OCI-LY7 (cell line): Measurements from ENCODE around the gene AKIRIN2. TPM values are rescaled to one million over a fixed set of nuclear protein-coding genes. Genes with fewer than 3 reads are reported as not detected.

Experiments used
- BruUV-seq: library from RNA; stranded (reverse); fragments of 400-500 nt; replicated peaks from 2 replicates; lab custom pipeline; 2021; lab: Mats Ljungman, UMichigan
- CTCF ChIA-PET: fragments of 300-600 bp; sonication (Branson Sonifier 250); formaldehyde crosslinking; loops from one replicate; lab custom pipeline; 2022; ENCODE audit warnings: antibody characterized with exemption; ENCODE audit not compliant: unreplicated experiment; lab: Charles Lee
- POLR2A ChIA-PET: fragments of 300-600 bp; sonication (Branson Sonifier 250); formaldehyde crosslinking; loops from one replicate; lab custom pipeline; 2022; ENCODE audit warnings: antibody characterized with exemption; lab: Charles Lee
- DNase-seq: peaks from one replicate; pipeline ENCODE4 v3.0.0-alpha.2; 2015; ENCODE audit warnings: low spot score
- H2AFZ ChIP-seq: fragments of 200-600 bp; sonication (generic), shearing (Covaris generic); 2 replicates; pipeline ENCODE4 v1.6.1; 2014; ENCODE audit warnings: mild to moderate bottlenecking, antibody characterized with exemption, low read length, moderate library complexity
- H3K27ac ChIP-seq: fragments of 200-600 bp; sonication (generic); 2 replicates; pipeline ENCODE4 v1.5.1; 2014; ENCODE audit warnings: mixed run types, low read depth, mild to moderate bottlenecking, moderate library complexity, low read length, inconsistent platforms; ENCODE audit not compliant: poor library complexity, severe bottlenecking
- H3K36me3 ChIP-seq: fragments of 200-600 bp; sonication (generic); 2 replicates; pipeline ENCODE4 v1.6.1; 2014; ENCODE audit warnings: mild to moderate bottlenecking, antibody characterized with exemption, low read length, moderate library complexity, mixed read lengths; ENCODE audit not compliant: insufficient read depth
- H3K4me1 ChIP-seq: fragments of 200-600 bp; sonication (generic); 2 replicates; pipeline ENCODE4 v1.5.1; 2014; ENCODE audit warnings: mild to moderate bottlenecking, low read length; ENCODE audit not compliant: insufficient read depth, poor library complexity, severe bottlenecking
- H3K4me2 ChIP-seq: fragments of 200-600 bp; sonication (generic); 2 replicates; pipeline ENCODE4 v1.6.1; 2014; ENCODE audit warnings: mild to moderate bottlenecking, low read length
- H3K4me3 ChIP-seq: fragments of 200-600 bp; sonication (generic); 2 replicates; pipeline ENCODE4 v1.5.1; 2014; ENCODE audit warnings: mild to moderate bottlenecking, low read depth, low read length; ENCODE audit not compliant: poor library complexity, severe bottlenecking
- H3K79me2 ChIP-seq: fragments of 200-600 bp; sonication (generic); 2 replicates; pipeline ENCODE4 v1.6.1; 2016; ENCODE audit warnings: low read depth, mild to moderate bottlenecking, low read length, moderate library complexity, mixed read lengths; ENCODE audit not compliant: insufficient read depth
- H3K9me2 ChIP-seq: fragments of 200-600 bp; sonication (generic); 2 replicates; pipeline ENCODE4 v1.6.1; 2016; ENCODE audit warnings: mild to moderate bottlenecking, low read length, mixed read lengths; ENCODE audit not compliant: insufficient read depth
- H3K9me3 ChIP-seq: fragments of 200-600 bp; sonication (generic); 2 replicates; pipeline ENCODE4 v1.6.1; 2014; ENCODE audit warnings: mild to moderate bottlenecking, mixed run types, low read length, mixed read lengths
- H4K20me1 ChIP-seq: fragments of 200-600 bp; sonication (generic); 2 replicates; pipeline ENCODE4 v1.6.1; 2014; ENCODE audit warnings: mild to moderate bottlenecking, antibody characterized with exemption, low read length, moderate library complexity, mixed read lengths; ENCODE audit not compliant: insufficient read depth
- EZH2phosphoT487 ChIP-seq: fragments of 200-600 bp; sonication (generic); IDR thresholded peaks from 2 replicates; pipeline ENCODE4 v1.6.1; 2018; ENCODE audit warnings: low read depth, borderline replicate concordance, mild to moderate bottlenecking, mixed run types, antibody characterized with exemption, low read length, moderate library complexity, mixed read lengths
- intact Hi-C: fragments of 100-400 bp; cut with micrococcal nuclease; formaldehyde crosslinking; loops from one replicate; pipeline ENCODE4 v1.10.0; 2022; ENCODE audit not compliant: unreplicated experiment
- total RNA-seq, 2 experiments: library from RNA; depleted of rRNA in 1 of 2; stranded (reverse); fragments of >200 nt in 1 of 2; shearing (Covaris generic) in 1 of 2; gene quantifications; 2 replicates each; pipeline ENCODE4 v1.2.3, GENCODE V29; 2014 to 2022
- TF ChIP-seq, protein P1 (sequence below): fragments of 200-600 bp; sonication (generic); conservative IDR thresholded peaks from 2 replicates; pipeline ENCODE4 v1.5.1; 2014; ENCODE audit warnings: mild to moderate bottlenecking, antibody characterized with exemption, low read length, moderate library complexity, mixed read lengths

AKIRIN2 gene
- total RNA-seq, 2 experiments from 2014 or later, result 70.4 to 127 TPM

DNA sequence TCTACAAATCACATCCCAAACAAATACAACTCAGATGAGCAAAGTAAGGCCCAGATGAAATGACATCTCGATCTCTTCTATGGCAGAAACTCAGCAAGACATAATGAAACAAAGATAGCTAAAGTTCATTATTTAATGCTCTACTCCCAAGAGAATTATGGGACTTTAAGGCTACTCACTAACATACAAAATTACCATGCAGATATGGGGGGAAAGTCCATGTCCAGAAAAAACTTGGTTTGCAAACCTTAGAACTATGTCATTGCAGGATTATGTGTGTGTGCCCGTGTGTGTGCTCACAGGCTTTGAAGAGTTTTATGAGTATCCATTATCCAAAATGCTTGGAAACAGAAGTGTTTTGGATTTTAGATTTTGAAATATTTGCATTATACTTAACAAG, 34.0 kb downstream of the AKIRIN2 start:
- Histone ChIP-seq H3K4me3 (no peak overlapping the region), H3K4me2 (no peak overlapping the region), H3K9me3 (no peaks in the 10 kb centered on the region), H3K36me3 (peaks cover 82% of the 10 kb centered on the region), H3K79me2 (no peaks in the 10 kb centered on the region), H2AFZ (no peak overlapping the region), H3K4me1 (peaks cover 6% of the 10 kb centered on the region), H3K27ac (no peak overlapping the region), H3K9me2 (no peaks in the 10 kb centered on the region), H4K20me1 (no peaks in the 10 kb centered on the region)
- no peak for TF ChIP-seq EZH2phosphoT487
- TF ChIP-seq, protein P1, sequence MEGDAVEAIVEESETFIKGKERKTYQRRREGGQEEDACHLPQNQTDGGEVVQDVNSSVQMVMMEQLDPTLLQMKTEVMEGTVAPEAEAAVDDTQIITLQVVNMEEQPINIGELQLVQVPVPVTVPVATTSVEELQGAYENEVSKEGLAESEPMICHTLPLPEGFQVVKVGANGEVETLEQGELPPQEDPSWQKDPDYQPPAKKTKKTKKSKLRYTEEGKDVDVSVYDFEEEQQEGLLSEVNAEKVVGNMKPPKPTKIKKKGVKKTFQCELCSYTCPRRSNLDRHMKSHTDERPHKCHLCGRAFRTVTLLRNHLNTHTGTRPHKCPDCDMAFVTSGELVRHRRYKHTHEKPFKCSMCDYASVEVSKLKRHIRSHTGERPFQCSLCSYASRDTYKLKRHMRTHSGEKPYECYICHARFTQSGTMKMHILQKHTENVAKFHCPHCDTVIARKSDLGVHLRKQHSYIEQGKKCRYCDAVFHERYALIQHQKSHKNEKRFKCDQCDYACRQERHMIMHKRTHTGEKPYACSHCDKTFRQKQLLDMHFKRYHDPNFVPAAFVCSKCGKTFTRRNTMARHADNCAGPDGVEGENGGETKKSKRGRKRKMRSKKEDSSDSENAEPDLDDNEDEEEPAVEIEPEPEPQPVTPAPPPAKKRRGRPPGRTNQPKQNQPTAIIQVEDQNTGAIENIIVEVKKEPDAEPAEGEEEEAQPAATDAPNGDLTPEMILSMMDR, result no peak
- CTCF ChIA-PET, result no interaction called here
- POLR2A ChIA-PET, result interaction anchor here (0.6 to 1.8 kb wide), 5 partner anchors 8 to 1394 kb away, joined by 3 to 13 read pairs (median 4); no protein-coding TSS in a partner anchor
- DNase-seq, result no peak
- intact Hi-C loops, result no loop called here
- BruUV-seq, result no TSS peak

DNA sequence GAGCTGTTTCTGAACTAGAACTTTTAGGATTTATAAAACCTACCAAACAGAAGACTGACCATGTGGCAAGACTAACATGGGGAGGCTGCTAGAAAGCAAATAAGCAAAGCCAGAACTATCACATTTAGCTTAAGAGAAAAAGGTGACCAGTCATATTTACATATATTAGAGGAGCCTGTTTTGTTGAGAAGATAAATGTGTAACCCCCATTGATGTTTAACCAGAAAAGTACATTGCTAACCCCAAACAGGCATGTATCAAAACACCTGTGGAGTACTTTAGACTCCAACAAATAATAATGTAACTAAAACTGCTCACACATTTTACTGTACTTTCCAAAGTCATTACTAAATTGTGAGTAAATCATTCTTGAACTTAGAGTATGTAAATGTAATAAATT, 35.0 kb downstream of the AKIRIN2 start:
- no TSS peak for BruUV-seq
- ChIA-PET CTCF (no interaction called here), POLR2A (no interaction called here)
- no peak overlapping the region for H2AFZ ChIP-seq
- H4K20me1 ChIP-seq, result no peaks in the 10 kb centered on the region
- H3K4me1 ChIP-seq, result peaks cover 6% of the 10 kb centered on the region
- no peak for DNase-seq
- H3K9me3 ChIP-seq, result no peaks in the 10 kb centered on the region
- TF ChIP-seq EZH2phosphoT487, result no peak
- TF ChIP-seq, protein P1, result no peak
- H3K4me3 ChIP-seq, result no peak overlapping the region
- intact Hi-C loops, result no loop called here
- H3K27ac ChIP-seq, result no peak overlapping the region
- no peaks in the 10 kb centered on the region for H3K9me2 ChIP-seq
- H3K36me3 ChIP-seq, result peaks cover 74% of the 10 kb centered on the region
- H3K79me2 ChIP-seq, result no peaks in the 10 kb centered on the region
- H3K4me2 ChIP-seq, result no peak overlapping the region

DNA sequence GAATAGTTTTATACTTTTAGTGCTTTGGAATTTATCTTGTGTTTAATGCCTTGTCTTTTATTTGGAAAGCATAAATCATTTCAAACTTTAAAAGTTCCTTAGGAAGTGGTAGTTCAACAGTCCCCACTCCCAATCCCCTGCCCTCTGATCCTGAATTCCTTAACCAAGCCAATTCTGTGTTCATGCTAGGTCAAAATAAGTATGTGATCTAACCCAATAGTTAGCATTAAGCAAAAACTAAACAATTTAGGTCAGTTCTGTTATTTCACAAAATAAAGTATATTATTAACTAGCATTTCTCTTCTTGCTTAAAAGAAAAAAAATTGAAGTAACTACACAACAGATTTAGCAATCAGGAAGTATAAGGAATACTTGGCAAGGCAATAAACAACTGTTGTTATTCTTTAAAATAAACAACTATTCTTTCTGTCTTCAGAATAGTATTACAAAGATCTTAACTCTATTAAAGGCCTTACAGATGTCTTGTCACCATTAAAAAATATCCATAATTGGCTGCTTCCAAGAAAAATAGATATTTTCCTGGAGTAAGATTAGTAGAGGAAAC, 37.0 kb downstream of the AKIRIN2 start:
- H3K9me3 ChIP-seq, result no peaks in the 10 kb centered on the region
- H4K20me1 ChIP-seq, result no peaks in the 10 kb centered on the region
- no peak overlapping the region for H3K27ac ChIP-seq
- ChIA-PET CTCF (interaction anchor here (0.8 to 1.0 kb wide), 2 partner anchors 9 to 12 kb away, joined by 3 read pairs; no protein-coding TSS in a partner anchor), POLR2A (interaction anchor here (0.6 kb wide), 1 partner anchor 21 kb away, joined by 3 read pairs; no protein-coding TSS in a partner anchor)
- no peak overlapping the region for H3K4me2 ChIP-seq
- no peak for DNase-seq
- H3K4me3 ChIP-seq, result no peak overlapping the region
- intact Hi-C loops, result no loop called here
- TF ChIP-seq, protein P1, result no peak
- TF ChIP-seq EZH2phosphoT487, result no peak
- no peaks in the 10 kb centered on the region for H3K79me2 ChIP-seq
- H3K9me2 ChIP-seq, result no peaks in the 10 kb centered on the region
- no TSS peak for BruUV-seq
- H3K4me1 ChIP-seq, result peaks cover 6% of the 10 kb centered on the region
- H3K36me3 ChIP-seq, result peaks cover 74% of the 10 kb centered on the region
- H2AFZ ChIP-seq, result no peak overlapping the region
